Medulla oblongata (tissue), 1 donor: ENCODE results near the gene CACNG3.
"Not testable (repeated sequence)": the region's sequence is repeated elsewhere in the genome, so short reads cannot be mapped to it uniquely, and the experiment has no call there.

ENCODE experiments used
- DNase-seq: peaks from one replicate; pipeline ENCODE4 v3.0.0-alpha.2; 2015; ENCODE audit errors: extremely low spot score

The CACNG3 gene

GRCh38 chr16:24255456-24256371 lies at the start of gene CACNG3:
Gene CACNG3, plus strand, starts transcription at chr16:24256335. Its CDS starts 420 bp downstream, at chr16:24256755.
- DNase-seq = peak; percentile 27

GRCh38 chr16:24206926-24207325 lies 49.2 kb upstream of the CACNG3 start:
- no peak for DNase-seq

- DNase-seq = peak; percentile 84
Observed at GRCh38 chr16:24208710-24209109, 47.4 kb upstream of the CACNG3 start.

DNA sequence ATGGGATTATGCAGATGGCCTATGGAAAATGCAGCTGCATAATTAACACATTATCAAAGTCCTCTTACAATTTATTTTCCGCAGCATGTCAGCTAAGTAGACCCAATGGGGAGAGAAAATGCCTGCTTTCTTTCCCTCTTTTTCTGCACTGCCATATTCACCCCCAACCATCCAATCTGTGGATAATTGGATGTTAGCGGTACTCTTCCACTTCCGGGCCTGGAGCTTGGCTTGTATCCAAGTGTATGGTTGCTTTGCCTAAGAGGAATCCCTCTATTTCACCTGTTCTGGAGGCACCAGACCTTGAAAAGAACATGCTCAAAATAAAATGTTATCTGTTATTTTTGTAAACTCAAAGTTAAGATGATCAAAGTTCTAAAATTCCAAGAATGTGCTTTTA lies 41.1 kb upstream of the CACNG3 start:
- DNase-seq = no peak

DNA sequence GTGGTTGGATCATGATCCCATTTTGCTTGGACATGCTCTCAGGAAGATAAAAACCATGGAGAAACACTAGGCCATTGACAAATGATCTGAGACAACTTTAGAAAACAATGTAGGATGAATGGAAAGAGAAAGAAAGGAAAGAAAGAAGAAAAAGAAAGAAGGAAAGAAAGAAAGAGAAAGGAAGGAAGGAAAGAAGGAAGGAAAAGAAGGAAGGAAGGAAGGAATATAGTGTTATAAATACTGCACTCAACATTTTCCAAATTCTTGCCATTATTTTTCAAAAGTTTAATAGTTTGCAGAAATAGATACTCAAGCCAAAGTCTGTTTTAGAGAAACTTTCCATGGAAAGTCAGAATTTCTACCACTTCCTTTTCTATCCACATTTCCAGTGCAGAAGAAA lies 39.2 kb upstream of the CACNG3 start:
- DNase-seq = no peak

DNA sequence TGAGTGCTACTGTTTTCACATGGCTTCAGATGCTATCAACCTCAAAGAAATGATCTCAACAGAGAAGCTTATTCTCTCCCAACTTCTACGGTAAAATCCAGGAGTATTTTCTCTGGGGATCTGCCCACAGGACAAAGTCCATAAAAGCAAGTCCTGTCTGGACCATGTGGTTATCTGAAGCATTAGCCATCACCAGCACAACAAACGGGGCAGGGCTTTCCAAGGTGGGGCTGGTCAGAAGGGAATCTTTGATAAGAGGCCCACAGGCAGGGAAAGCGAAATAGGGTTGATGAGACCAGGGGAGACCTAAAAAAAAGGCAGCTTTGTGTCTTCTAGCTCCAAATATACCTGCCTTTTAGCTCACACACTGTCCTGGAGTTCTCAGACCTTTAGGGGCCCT lies 38.7 kb upstream of the CACNG3 start:
- DNase-seq = no peak

DNA sequence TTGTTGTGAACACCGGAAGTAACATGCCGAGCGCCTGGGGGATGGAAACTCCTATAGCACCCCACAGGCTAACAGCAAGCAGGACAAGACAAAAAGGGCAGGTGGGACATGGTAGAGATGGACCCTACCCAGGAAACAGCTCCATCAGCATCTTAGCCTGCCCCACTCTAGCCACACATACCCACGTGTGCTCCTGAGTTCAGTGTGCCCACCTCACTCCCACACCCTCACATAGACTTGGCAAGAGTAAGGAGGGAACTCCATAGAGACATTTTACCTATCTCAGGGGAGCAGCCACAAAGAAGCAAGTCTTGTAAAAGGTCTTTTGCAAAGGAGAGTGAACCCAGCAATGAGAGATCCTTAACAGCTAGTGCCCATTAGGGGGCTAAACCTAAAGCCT lies 37.8 kb upstream of the CACNG3 start:
- DNase-seq = no peak

GRCh38 chr16:24221219-24221618 lies 34.9 kb upstream of the CACNG3 start:
- DNase-seq = no peak

- no peak for DNase-seq
Observed at GRCh38 chr16:24228514-24228913, 27.6 kb upstream of the CACNG3 start.

DNA sequence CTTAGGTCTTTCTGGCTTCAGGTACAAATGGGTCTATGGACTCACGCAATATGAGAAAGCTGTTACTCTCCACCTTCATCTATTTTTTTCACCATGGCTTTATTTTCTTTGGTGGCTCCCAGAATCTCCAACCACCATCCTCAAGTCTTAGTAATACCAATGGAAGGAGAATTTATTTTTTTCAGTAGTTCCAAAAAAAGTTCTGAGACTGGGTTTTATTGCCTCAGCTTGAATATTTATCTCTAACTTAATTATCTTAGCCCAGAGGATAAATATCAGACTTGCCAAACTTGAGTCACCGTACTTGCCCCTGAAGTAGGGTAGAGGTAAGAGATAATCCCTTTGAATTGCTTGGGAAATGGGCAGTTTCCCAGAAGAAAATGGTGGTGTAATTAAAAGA lies 23.2 kb upstream of the CACNG3 start:
- DNase-seq = no peak

DNA sequence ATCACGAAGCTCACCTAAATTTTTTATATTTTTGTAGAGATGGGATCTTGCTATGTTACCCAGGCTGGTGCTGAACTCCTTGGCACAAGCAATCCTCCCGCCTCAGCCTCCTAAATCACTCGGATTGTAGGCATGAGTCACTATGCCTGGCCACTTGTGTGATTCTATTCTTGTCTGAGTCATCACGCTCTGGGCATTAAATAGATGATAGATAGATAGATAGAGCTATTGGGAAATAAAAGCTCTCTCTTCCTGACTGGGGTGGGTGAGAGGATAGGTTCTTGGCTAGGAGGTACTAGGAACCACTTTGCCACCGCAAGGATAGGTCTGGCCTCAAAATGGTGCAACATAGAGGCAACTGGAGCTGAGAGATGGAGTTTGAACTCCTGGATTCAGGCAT lies 21.4 kb upstream of the CACNG3 start:
- DNase-seq = no peak

GRCh38 chr16:24235806-24236205 lies 20.3 kb upstream of the CACNG3 start:
- DNase-seq = no peak

- DNase-seq = not testable (repeated sequence)
Observed at GRCh38 chr16:24238846-24239245, 17.3 kb upstream of the CACNG3 start.

DNA sequence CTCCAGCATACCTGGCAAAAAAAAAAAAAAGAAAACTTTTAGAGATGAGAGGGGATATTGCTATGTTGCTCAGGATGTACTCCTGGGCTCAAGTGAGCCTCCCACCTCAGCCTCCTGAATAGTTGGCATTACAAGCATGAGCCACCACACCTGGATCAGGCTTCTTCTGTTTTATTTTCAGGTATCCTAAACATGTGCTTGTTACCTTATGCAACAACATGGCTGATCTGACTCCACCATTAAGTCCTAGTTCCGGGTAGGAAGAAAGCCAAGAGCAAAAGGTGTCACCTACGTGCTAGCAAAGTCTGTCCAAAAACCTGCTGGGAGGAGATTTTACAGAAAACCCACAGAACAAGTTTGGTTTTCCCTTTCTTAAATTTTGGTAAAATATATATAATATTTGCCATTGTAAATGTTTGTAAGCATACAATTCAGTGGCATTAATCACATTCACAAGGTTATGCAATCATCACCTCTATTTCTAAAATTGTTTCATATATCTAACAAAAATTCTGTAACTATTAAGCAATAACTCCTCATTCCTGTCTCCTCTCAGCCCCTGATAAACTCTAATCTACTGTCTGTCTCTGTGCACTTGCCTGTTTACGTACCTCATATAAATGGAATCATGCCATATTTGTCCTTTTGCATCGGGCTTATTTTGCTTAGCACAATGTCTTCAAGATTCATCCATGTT lies 9.1 kb upstream of the CACNG3 start:
- DNase-seq = no peak

- DNase-seq = peak; percentile 73
Observed at GRCh38 chr16:24253192-24253591, 2.9 kb upstream of the CACNG3 start.

DNA sequence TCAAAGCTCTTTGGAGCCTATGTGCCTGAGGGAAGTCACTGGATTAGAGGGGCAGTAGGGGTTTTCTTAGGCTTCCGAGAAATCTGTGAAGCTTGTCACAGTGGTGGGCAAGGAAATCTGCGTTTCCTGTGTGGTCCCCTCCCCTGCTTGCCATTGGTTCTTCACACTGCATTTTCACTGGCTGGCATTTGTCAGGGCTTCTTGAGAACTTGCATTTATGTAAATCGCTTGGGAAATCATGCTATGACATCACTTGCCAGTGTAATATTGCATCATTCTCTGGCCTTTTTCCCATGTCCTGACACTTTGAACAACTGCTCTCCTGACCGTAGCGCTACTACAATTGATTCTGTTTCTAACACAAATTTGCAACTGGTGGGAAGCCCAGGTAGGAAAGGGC lies 1.8 kb downstream of the CACNG3 start:
- DNase-seq = no peak

- DNase-seq = no peak
Observed at GRCh38 chr16:24258791-24259190, 2.7 kb downstream of the CACNG3 start.

GRCh38 chr16:24262816-24263215 lies 6.7 kb downstream of the CACNG3 start:
- no peak for DNase-seq

- no peak for DNase-seq
Observed at GRCh38 chr16:24270721-24271442, 14.7 kb downstream of the CACNG3 start.

GRCh38 chr16:24272379-24272778 lies 16.2 kb downstream of the CACNG3 start:
- no peak for DNase-seq

DNA sequence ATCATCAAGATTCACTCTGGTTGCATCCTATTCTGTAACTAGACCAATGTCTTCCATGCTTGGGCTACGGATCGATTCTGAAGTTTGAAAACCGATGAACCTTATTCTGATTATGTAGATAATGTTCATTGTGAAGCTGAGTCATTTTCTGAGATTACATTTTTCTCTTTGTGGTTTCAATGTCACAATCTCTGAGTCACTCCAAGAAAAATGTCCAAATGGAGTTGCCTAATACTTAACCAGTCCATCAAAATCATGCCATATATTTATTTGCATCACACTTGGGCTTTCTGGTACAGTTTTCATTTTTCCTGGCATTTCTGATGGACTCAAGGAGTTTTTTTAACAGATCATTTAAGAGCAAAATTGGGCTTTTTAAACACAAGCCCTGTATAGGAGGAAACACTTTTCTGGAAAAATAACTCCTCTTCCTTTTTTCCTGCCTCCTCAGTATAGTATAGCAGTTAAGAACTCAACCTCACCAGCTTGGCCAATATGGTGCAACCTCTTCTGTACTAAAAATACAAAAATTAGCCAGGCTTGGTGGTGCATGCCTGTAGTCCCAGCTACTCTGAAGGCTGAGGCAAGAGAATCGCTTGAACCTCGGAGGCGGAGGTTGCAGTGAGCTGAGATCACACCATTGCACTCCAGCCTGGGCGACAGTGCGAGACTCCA lies 17.5 kb downstream of the CACNG3 start:
- DNase-seq = no peak

- DNase-seq = no peak
Observed at GRCh38 chr16:24275413-24275812, 19.3 kb downstream of the CACNG3 start.
